ENCODE measurements around the gene PRR18.

Gene PRR18

DNA sequence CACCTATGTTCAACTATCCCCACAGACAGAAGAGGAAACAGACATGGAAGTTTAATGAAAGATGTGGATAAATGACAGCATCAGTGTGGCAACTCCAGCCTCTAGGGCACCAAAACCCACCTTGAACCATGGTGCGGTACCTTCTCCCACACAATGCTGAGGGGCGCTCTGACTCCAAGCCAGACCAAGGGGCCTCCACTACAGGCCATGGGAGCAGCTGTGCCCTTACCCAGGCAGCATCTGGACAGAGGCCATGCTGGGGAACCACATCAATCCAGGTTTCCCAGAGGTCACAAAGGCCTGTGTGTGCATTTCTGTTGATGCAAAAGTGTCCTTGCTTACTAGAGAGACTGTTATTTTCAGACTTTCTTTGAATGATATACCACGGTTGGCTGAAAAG, 4.1 kb downstream of the PRR18 start:
- Histone ChIP-seq H3K4me3 (ENCODE audit: low read depth in 1 of 2, low read length in 2 of 2) (no peak overlapping the region), H3K27me3 (ENCODE audit: insufficient read depth, low read length, poor library complexity) (no peaks in the 10 kb centered on the region), H4K20me1 (ENCODE audit: insufficient read depth, low read length) (no peaks in the 10 kb centered on the region), H3K4me2 (ENCODE audit: insufficient read depth, low read length) (no peak overlapping the region), H3K79me2 (ENCODE audit: insufficient read depth, low read length) (no peaks in the 10 kb centered on the region), H3K9me3 (ENCODE audit: insufficient read depth, low read length, severe bottlenecking) (no peaks in the 10 kb centered on the region), H3K4me1 (ENCODE audit: insufficient read depth, low read length) (no peaks in the 10 kb centered on the region), H3K27ac (ENCODE audit: low read length) (no peak overlapping the region), H3K36me3 (ENCODE audit: insufficient read depth, low read length) (no peaks in the 10 kb centered on the region), H3K9ac (ENCODE audit: low read depth, low read length) (no peak overlapping the region), H2AFZ (ENCODE audit: low read depth, low read length) (no peak overlapping the region)
- TF ChIP-seq, protein P1, sequence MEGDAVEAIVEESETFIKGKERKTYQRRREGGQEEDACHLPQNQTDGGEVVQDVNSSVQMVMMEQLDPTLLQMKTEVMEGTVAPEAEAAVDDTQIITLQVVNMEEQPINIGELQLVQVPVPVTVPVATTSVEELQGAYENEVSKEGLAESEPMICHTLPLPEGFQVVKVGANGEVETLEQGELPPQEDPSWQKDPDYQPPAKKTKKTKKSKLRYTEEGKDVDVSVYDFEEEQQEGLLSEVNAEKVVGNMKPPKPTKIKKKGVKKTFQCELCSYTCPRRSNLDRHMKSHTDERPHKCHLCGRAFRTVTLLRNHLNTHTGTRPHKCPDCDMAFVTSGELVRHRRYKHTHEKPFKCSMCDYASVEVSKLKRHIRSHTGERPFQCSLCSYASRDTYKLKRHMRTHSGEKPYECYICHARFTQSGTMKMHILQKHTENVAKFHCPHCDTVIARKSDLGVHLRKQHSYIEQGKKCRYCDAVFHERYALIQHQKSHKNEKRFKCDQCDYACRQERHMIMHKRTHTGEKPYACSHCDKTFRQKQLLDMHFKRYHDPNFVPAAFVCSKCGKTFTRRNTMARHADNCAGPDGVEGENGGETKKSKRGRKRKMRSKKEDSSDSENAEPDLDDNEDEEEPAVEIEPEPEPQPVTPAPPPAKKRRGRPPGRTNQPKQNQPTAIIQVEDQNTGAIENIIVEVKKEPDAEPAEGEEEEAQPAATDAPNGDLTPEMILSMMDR (IDR thresholded peaks at IDR 0.05; ENCODE audit: borderline replicate concordance, extremely low read depth, low read length, poor library complexity, severe bottlenecking): no peak
- TF ChIP-seq EZH2 (IDR thresholded peaks at IDR 0.05; ENCODE audit: borderline replicate concordance, low read depth, low read length, severe bottlenecking): no peak
- 0 out of 3 replicates have a peak, but pooled peaks have one; percentile 19 for ATAC-seq (ENCODE audit: insufficient read depth, low read depth)
- DNase-seq: no peak

- Histone ChIP-seq H3K9ac (ENCODE audit: low read depth, low read length) (no peak overlapping the region), H3K4me2 (ENCODE audit: insufficient read depth, low read length) (no peak overlapping the region), H3K27me3 (ENCODE audit: insufficient read depth, low read length, poor library complexity) (no peaks in the 10 kb centered on the region), H3K36me3 (ENCODE audit: insufficient read depth, low read length) (no peaks in the 10 kb centered on the region), H2AFZ (ENCODE audit: low read depth, low read length) (no peak overlapping the region), H3K4me3 (ENCODE audit: low read depth in 1 of 2, low read length in 2 of 2) (no peak overlapping the region), H3K79me2 (ENCODE audit: insufficient read depth, low read length) (no peaks in the 10 kb centered on the region), H3K27ac (ENCODE audit: low read length) (no peak overlapping the region), H4K20me1 (ENCODE audit: insufficient read depth, low read length) (no peaks in the 10 kb centered on the region), H3K4me1 (ENCODE audit: insufficient read depth, low read length) (no peaks in the 10 kb centered on the region), H3K9me3 (ENCODE audit: insufficient read depth, low read length, severe bottlenecking) (no peaks in the 10 kb centered on the region)
- TF ChIP-seq, protein P1 (IDR thresholded peaks at IDR 0.05; ENCODE audit: borderline replicate concordance, extremely low read depth, low read length, poor library complexity, severe bottlenecking): no peak
- no peak for TF ChIP-seq EZH2 (IDR thresholded peaks at IDR 0.05; ENCODE audit: borderline replicate concordance, low read depth, low read length, severe bottlenecking)
- ATAC-seq (ENCODE audit: insufficient read depth, low read depth) (no peak), DNase-seq (no peak)
Observed at GRCh38 chr6:166301611-166302529, 6.3 kb downstream of the PRR18 start.

DNA sequence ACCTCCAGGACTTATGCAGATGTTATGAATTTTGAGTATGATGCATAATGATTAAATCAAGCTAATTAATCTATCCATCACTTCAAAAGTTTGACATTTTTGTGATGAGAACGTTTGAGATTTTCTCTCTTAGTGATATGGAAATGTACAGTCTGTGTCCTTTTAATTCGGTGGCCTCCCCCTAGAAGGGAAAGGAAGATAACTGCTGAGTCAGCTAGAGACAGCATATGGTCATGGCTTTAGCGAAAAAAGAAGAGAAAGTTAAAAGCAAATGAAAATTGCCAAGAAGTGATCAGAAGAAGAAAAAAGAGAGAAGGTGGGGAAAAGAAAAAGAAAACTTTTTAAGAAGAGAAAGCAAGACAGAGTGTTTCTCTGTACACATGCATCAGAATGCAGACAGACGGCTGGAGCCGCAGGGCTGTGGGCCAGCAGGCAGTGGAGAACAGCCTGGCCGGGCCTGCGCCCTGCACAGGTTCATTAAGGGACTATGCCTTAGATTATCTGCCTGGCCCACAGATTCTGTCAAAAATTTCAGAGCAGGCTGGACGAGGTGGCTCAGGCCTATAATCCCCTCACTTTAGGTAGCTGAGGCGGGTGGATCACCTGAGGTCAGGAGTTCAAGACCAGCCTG, 7.7 kb downstream of the PRR18 start:
- H3K9me3 ChIP-seq (ENCODE audit: insufficient read depth, low read length, severe bottlenecking): no peaks in the 10 kb centered on the region
- H3K4me2 ChIP-seq (ENCODE audit: insufficient read depth, low read length): no peak overlapping the region
- H3K79me2 ChIP-seq (ENCODE audit: insufficient read depth, low read length): no peaks in the 10 kb centered on the region
- no peak overlapping the region for H3K4me3 ChIP-seq (ENCODE audit: low read depth in 1 of 2, low read length in 2 of 2)
- no peaks in the 10 kb centered on the region for H3K36me3 ChIP-seq (ENCODE audit: insufficient read depth, low read length)
- H2AFZ ChIP-seq (ENCODE audit: low read depth, low read length): no peak overlapping the region
- H3K27ac ChIP-seq (ENCODE audit: low read length): no peak overlapping the region
- no peaks in the 10 kb centered on the region for H3K4me1 ChIP-seq (ENCODE audit: insufficient read depth, low read length)
- no peak overlapping the region for H3K9ac ChIP-seq (ENCODE audit: low read depth, low read length)
- H3K27me3 ChIP-seq (ENCODE audit: insufficient read depth, low read length, poor library complexity): no peaks in the 10 kb centered on the region
- DNase-seq (no peak), ATAC-seq (ENCODE audit: insufficient read depth, low read depth) (no peak)
- H4K20me1 ChIP-seq (ENCODE audit: insufficient read depth, low read length): no peaks in the 10 kb centered on the region
- TF ChIP-seq, protein P1 (IDR thresholded peaks at IDR 0.05; ENCODE audit: borderline replicate concordance, extremely low read depth, low read length, poor library complexity, severe bottlenecking): no peak
- TF ChIP-seq EZH2 (IDR thresholded peaks at IDR 0.05; ENCODE audit: borderline replicate concordance, low read depth, low read length, severe bottlenecking): no peak
